Mesenchymal stem cell (in vitro differentiated cells and primary cell): ENCODE results near the gene KDELR3.

Experiments used
- DNase-seq: peaks from one replicate; pipeline ENCODE4 v3.0.0-alpha.2; 2013
- H2AFZ ChIP-seq: one replicate; pipeline ENCODE4 v1.6.1; 2013; ENCODE audit warnings: low read depth, mild to moderate bottlenecking, control low read depth, inconsistent platforms, low read length, moderate library complexity
- H2AK5ac ChIP-seq: 2 replicates; pipeline ENCODE4 v1.6.1; 2013; ENCODE audit warnings: low read length, moderate library complexity, mild to moderate bottlenecking, inconsistent platforms; ENCODE audit not compliant: severe bottlenecking
- H2BK120ac ChIP-seq: one replicate; pipeline ENCODE4 v1.6.1; 2013; ENCODE audit warnings: low read depth, mild to moderate bottlenecking, inconsistent platforms, low read length, moderate library complexity
- H2BK12ac ChIP-seq, 2 experiments: one replicate each; pipeline ENCODE4 v1.6.1; 2013; ENCODE audit warnings: inconsistent platforms in 2 of 2, low read length in 2 of 2, mild to moderate bottlenecking in 2 of 2, moderate library complexity in 2 of 2, control low read depth in 1 of 2
- H2BK15ac ChIP-seq: one replicate; pipeline ENCODE4 v1.6.1; 2013; ENCODE audit warnings: mild to moderate bottlenecking, low read depth, inconsistent platforms; ENCODE audit not compliant: poor library complexity, severe bottlenecking
- H2BK5ac ChIP-seq: 2 replicates; pipeline ENCODE4 v1.6.1; 2013; ENCODE audit warnings: low read depth, mild to moderate bottlenecking, low read length, control low read depth, inconsistent platforms; ENCODE audit not compliant: poor library complexity, severe bottlenecking
- H3K14ac ChIP-seq, 2 experiments: one replicate each; pipeline ENCODE4 v1.6.1; 2013; ENCODE audit warnings: inconsistent platforms in 2 of 2, low read length in 2 of 2, control low read depth in 1 of 2, mild to moderate bottlenecking in 1 of 2, moderate library complexity in 1 of 2
- H3K18ac ChIP-seq, 2 experiments: one replicate each; pipeline ENCODE4 v1.6.1; 2013; ENCODE audit warnings: inconsistent platforms in 2 of 2, low read length in 2 of 2, control low read depth in 1 of 2, low read depth in 1 of 2, mild to moderate bottlenecking in 1 of 2
- H3K23ac ChIP-seq, 2 experiments: one replicate each; pipeline ENCODE4 v1.6.1; 2013; ENCODE audit warnings: inconsistent platforms in 2 of 2, low read length in 2 of 2, mild to moderate bottlenecking in 2 of 2, moderate library complexity in 2 of 2, control low read depth in 1 of 2
- H3K27ac ChIP-seq: 2 replicates; pipeline ENCODE4 v1.5.1; 2013; ENCODE audit warnings: mild to moderate bottlenecking, moderate library complexity, low read length, control low read depth, inconsistent platforms; ENCODE audit not compliant: poor library complexity, severe bottlenecking
- H3K27me3 ChIP-seq, 2 experiments: 2 replicates each; pipeline versions ENCODE4 v1.6.1 to v1.7.0; 2013; ENCODE audit warnings: low read length in 2 of 2, mild to moderate bottlenecking in 2 of 2, moderate library complexity in 2 of 2, control low read depth in 1 of 2, inconsistent platforms in 1 of 2; ENCODE audit not compliant: control insufficient read depth in 1 of 2, insufficient read depth in 1 of 2
- H3K36me3 ChIP-seq, 2 experiments: 2 replicates each; pipeline versions ENCODE4 v1.6.1 to v1.7.0; 2013; ENCODE audit warnings: low read length in 2 of 2, control low read depth in 1 of 2, inconsistent platforms in 1 of 2, low read depth in 1 of 2, mild to moderate bottlenecking in 1 of 2; ENCODE audit not compliant: insufficient read depth in 2 of 2, control insufficient read depth in 1 of 2
- H3K4ac ChIP-seq, 2 experiments: one replicate each; pipeline ENCODE4 v1.6.1; 2013; ENCODE audit warnings: inconsistent platforms in 2 of 2, low read length in 2 of 2, mild to moderate bottlenecking in 2 of 2, moderate library complexity in 2 of 2, control low read depth in 1 of 2, low read depth in 1 of 2
- H3K4me1 ChIP-seq: 2 replicates; pipeline ENCODE4 v1.6.1; 2013; ENCODE audit warnings: low read depth, low read length, control low read depth; ENCODE audit not compliant: control insufficient read depth, insufficient read depth
- H3K4me2 ChIP-seq: 2 replicates; pipeline ENCODE4 v1.6.1; 2013; ENCODE audit warnings: low read length, mild to moderate bottlenecking, inconsistent platforms; ENCODE audit not compliant: poor library complexity, severe bottlenecking
- H3K4me3 ChIP-seq, 2 experiments: 2 replicates each; pipeline versions ENCODE4 v1.5.1 to v1.7.0; 2013; ENCODE audit warnings: low read length in 2 of 2, mild to moderate bottlenecking in 2 of 2, control low read depth in 1 of 2, low read depth in 1 of 2; ENCODE audit not compliant: insufficient read depth in 1 of 2
- H3K79me1 ChIP-seq: replicated peaks from 2 replicates; pipeline ENCODE4 v1.6.1; 2013; ENCODE audit warnings: mild to moderate bottlenecking, control low read depth, low read length, inconsistent platforms; ENCODE audit not compliant: poor library complexity, severe bottlenecking
- H3K9ac ChIP-seq: 2 replicates; pipeline ENCODE4 v1.7.0; 2013; ENCODE audit warnings: mild to moderate bottlenecking, low read length, moderate library complexity
- H3K9me3 ChIP-seq: 2 replicates; pipeline ENCODE4 v1.7.0; 2013; ENCODE audit warnings: mild to moderate bottlenecking, low read length; ENCODE audit not compliant: control insufficient read depth
- H4K8ac ChIP-seq: one replicate; pipeline ENCODE4 v1.6.1; 2013; ENCODE audit warnings: inconsistent platforms, mild to moderate bottlenecking, low read length, moderate library complexity
- H4K91ac ChIP-seq: one replicate; pipeline ENCODE4 v1.6.1; 2013; ENCODE audit warnings: mild to moderate bottlenecking, low read length, inconsistent platforms
- WGBS: methylation state at CpG from one replicate; pipeline ENCODE4 v1.1.7; 2013; ENCODE audit warnings: mixed read lengths; 5-methylcytosine and 5-hydroxymethylcytosine counted together

Gene KDELR3

GRCh38 chr22:38485783-38486182 lies 17.9 kb downstream of the KDELR3 start:
- no peak overlapping the region for H2BK12ac ChIP-seq
- no peak overlapping the region for H2BK120ac ChIP-seq
- H3K27me3 ChIP-seq: no peaks in the 10 kb centered on the region
- peak overlapping the region; percentile 6 for H3K9ac ChIP-seq
- no peak overlapping the region for H2AFZ ChIP-seq
- H4K8ac ChIP-seq: no peak overlapping the region
- no peak for DNase-seq
- H2BK15ac ChIP-seq: no peak overlapping the region
- H3K36me3 ChIP-seq: peaks cover 41 to 98% of the 10 kb centered on the region in 2 experiments
- no peaks in the 10 kb centered on the region for H3K9me3 ChIP-seq
- peaks cover 3% of the 10 kb centered on the region for H3K4me1 ChIP-seq
- H3K18ac ChIP-seq: peak overlapping the region in 1 of 2 experiments; percentile 35
- no peak overlapping the region for H2AK5ac ChIP-seq
- WGBS: 88% methylated on average over 5 of the region's 5 CpGs
- peak overlapping the region in 1 of 2 experiments; percentile 1 for H3K23ac ChIP-seq
- H4K91ac ChIP-seq: no peak overlapping the region
- no peak overlapping the region for H3K4me3 ChIP-seq
- peaks cover 14% of the 10 kb centered on the region for H3K79me1 ChIP-seq
- H3K27ac ChIP-seq: no peak overlapping the region
- H3K4ac ChIP-seq: no peak overlapping the region
- H3K14ac ChIP-seq: no peak overlapping the region
- no peak overlapping the region for H2BK5ac ChIP-seq
- no peak overlapping the region for H3K4me2 ChIP-seq

GRCh38 chr22:38487946-38488345 lies 20.1 kb downstream of the KDELR3 start:
- Histone ChIP-seq H3K4me2 (no peak overlapping the region), H3K14ac (no peak overlapping the region), H2BK15ac (no peak overlapping the region), H3K23ac (no peak overlapping the region), H2BK12ac (no peak overlapping the region), H3K27me3 (no peaks in the 10 kb centered on the region), H3K4me1 (peaks cover 3% of the 10 kb centered on the region), H4K8ac (no peak overlapping the region), H3K4me3 (no peak overlapping the region), H3K9me3 (no peaks in the 10 kb centered on the region), H2BK5ac (no peak overlapping the region), H4K91ac (no peak overlapping the region), H2AFZ (no peak overlapping the region), H3K79me1 (peaks cover 16% of the 10 kb centered on the region), H3K4ac (no peak overlapping the region), H3K27ac (no peak overlapping the region), H3K36me3 (peaks cover 40 to 98% of the 10 kb centered on the region in 2 experiments), H2BK120ac (no peak overlapping the region), H3K18ac (no peak overlapping the region), H2AK5ac (no peak overlapping the region), H3K9ac (no peak overlapping the region)
- WGBS: 95% methylated on average over 5 of the region's 6 CpGs
- no peak for DNase-seq

- WGBS: 97% methylated on average over 16 of the region's 17 CpGs
- Histone ChIP-seq H4K91ac (no peak overlapping the region), H3K4me2 (no peak overlapping the region), H3K9me3 (no peaks in the 10 kb centered on the region), H3K14ac (no peak overlapping the region), H4K8ac (no peak overlapping the region), H3K4me3 (no peak overlapping the region), H2BK12ac (no peak overlapping the region), H3K18ac (no peak overlapping the region), H3K4ac (no peak overlapping the region), H3K23ac (no peak overlapping the region), H2AFZ (no peak overlapping the region), H3K36me3 (peaks cover 44 to 98% of the 10 kb centered on the region in 2 experiments), H3K27me3 (no peaks in the 10 kb centered on the region), H2BK15ac (no peak overlapping the region), H3K79me1 (peaks cover 15% of the 10 kb centered on the region), H3K4me1 (peaks cover 5% of the 10 kb centered on the region), H2BK120ac (no peak overlapping the region), H3K27ac (no peak overlapping the region), H2AK5ac (no peak overlapping the region), H2BK5ac (no peak overlapping the region), H3K9ac (no peak overlapping the region)
- no peak for DNase-seq
Observed at GRCh38 chr22:38489142-38489541, 21.2 kb downstream of the KDELR3 start.

GRCh38 chr22:38489561-38490145 lies 21.8 kb downstream of the KDELR3 start:
- Histone ChIP-seq H2AK5ac (no peak overlapping the region), H2BK12ac (no peak overlapping the region), H3K4ac (no peak overlapping the region), H2BK120ac (no peak overlapping the region), H2BK15ac (no peak overlapping the region), H2BK5ac (no peak overlapping the region), H3K36me3 (peaks cover 46 to 98% of the 10 kb centered on the region in 2 experiments), H4K8ac (no peak overlapping the region), H3K14ac (no peak overlapping the region), H3K27ac (no peak overlapping the region), H3K4me1 (peaks cover 5% of the 10 kb centered on the region), H3K79me1 (peaks cover 15% of the 10 kb centered on the region), H3K18ac (no peak overlapping the region), H3K27me3 (no peaks in the 10 kb centered on the region), H4K91ac (no peak overlapping the region), H3K9ac (peak overlapping the region; percentile 23), H3K4me2 (no peak overlapping the region), H3K9me3 (no peaks in the 10 kb centered on the region), H2AFZ (no peak overlapping the region), H3K23ac (no peak overlapping the region), H3K4me3 (no peak overlapping the region)
- no peak for DNase-seq
- WGBS: 93% methylated on average over 7 of the region's 7 CpGs
